ENCODE data around the gene HOXC12.

GRCh38 chr12:53944209-53944608 lies 10.5 kb upstream of the HOXC12 start:
- no peak for TF ChIP-seq CTCF (IDR thresholded peaks at IDR 0.05; ENCODE audit: low read length)
- TF ChIP-seq EZH2 (optimal IDR thresholded peaks at IDR 0.05; ENCODE audit: low read depth, low read length) = no peak

Data from MM.1S (cell line).